Central memory CD4-positive, alpha-beta T cell (primary cell): ENCODE data around the gene RPL26.
"Not testable (repeated sequence)": the region's sequence is repeated elsewhere in the genome, so short reads cannot be mapped to it uniquely, and the experiment has no call there.

ENCODE experiments used
- DNase-seq: peaks from one replicate; pipeline ENCODE4 v3.0.0; 2022
- total RNA-seq, 3 experiments: gene quantifications; one replicate each; lab custom pipeline; 2026; lab: John Stamatoyannopoulos, UW

Gene RPL26
- 72.0 to 131 (median 107) reads per million in 3 experiments for total RNA-seq

DNA sequence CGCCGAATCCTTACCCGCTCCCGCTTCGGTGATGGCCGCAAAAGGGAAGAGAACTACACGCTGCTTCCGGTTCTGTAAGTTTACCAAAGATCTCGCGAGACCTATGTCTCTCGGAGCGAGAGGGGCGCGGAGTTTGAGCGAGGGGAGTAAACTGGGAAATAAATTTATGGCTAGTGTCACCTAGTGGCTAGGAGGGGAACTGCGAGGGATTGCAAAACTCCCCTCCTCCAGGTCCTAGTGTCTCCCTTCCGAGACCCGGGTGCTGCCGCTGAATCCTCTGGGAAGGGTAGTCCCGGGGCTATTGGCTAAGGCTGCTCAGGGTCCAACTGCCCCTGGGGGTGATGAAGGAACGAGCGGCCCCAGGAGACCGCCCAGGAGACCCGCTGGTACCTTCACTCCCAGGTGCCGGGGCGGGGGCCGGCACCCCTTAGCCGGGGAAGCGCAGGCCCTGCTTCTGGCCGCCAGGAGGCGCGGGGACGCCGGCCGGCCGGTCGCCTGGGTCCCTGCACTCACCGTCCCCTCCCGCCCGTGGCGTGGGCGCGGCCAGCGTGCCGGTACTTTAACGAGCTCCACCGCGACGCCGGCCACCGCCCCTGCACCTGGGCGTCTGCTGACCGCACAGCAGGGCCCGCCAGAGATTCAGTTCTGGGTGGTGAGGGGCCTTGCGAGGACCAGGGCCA, at the start of gene RPL26:
Gene RPL26, minus strand, starts transcription at position 51 of the 680 bp plus-strand sequence. CDS start 883 bp downstream, outside the sequence.
- DNase-seq: peak; percentile 96

DNA sequence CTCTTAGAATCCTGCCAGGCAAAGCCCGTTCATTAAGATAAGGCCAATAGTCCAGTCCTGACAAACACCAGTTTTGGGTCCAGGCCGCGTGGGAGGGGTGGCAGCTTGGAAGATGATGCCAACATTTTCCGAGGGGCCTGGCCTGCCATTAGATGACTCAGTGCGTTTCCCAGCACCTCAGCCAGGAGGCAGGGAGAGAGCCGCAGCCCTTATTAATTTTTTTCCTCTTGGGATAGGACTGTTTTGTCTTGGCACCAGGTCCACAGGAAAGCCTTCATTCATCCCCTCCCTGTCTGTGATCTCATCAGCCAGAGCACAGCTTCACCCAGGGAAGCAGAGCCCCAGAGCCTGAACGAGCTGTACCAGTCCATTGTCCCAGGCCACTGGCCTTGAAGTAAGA, 48.0 kb upstream of the RPL26 start:
- no peak for DNase-seq

DNA sequence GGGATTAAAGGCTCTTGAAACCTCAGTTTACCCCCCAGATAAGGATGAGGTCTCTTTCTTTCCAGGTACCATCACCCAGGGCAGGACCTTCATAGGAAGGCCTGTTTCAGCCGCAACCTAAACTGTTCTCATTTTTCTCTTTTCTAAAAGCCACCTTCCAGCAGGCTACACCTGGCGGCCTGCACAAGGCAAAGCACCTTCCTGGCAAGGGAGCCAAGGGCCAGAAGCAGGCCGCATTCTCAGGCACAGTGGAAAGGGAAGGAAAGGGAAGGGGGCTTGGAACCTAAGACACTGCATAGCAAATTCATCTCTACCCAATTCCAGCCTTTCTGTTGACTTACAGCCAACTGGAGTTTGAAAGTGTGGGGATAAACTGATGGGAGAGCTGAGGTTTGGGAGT, 43.8 kb upstream of the RPL26 start:
- DNase-seq: no peak

DNA sequence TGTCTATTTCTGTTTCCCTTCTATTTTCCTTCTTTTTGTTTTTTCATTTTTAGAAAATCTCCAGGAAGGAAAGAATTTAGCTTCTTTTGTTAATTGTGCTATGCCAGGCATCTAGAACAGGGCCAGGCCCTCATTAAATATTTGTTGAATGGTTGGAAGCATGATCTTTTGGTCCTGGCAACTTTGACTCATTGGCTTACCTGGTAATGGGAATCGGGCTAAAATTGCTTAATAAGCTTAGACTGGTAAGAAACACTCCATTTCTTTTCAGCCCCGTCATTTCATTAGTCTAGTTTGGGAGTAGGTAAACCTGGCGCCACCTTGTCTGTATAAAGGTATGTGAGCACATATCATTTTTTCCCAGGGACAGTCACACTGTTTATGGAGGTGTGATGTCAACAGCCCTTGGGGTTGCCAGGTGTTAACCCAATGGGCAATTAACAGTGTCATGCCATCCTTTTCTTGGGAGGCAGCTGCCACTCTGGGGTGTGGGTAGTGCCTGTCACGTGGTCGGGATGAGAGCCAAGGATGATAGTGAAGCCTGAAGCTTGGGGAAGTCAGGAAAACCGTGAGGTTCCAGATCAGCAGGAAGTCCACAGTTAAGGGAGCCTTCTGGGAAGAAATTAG, 43.2 kb upstream of the RPL26 start:
- DNase-seq: no peak

DNA sequence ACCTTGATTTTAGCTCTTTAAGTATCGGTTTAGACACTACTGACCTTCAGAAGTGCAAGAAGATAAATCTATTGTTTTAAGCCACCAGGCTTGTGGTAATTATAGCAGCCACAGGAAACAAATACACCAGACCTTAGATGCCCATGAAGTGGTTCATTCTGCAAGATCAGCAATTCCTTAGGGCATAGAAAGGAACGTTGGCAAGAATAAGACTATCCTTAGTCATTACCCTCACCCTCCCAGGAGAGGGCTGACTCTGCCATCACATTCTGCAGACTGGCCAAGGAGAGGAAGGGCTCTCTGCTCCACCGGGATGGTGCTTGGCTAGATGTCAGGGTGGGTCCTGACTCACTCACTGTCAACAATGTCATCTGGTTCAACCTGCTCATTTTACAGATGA, 38.6 kb upstream of the RPL26 start:
- DNase-seq: no peak

DNA sequence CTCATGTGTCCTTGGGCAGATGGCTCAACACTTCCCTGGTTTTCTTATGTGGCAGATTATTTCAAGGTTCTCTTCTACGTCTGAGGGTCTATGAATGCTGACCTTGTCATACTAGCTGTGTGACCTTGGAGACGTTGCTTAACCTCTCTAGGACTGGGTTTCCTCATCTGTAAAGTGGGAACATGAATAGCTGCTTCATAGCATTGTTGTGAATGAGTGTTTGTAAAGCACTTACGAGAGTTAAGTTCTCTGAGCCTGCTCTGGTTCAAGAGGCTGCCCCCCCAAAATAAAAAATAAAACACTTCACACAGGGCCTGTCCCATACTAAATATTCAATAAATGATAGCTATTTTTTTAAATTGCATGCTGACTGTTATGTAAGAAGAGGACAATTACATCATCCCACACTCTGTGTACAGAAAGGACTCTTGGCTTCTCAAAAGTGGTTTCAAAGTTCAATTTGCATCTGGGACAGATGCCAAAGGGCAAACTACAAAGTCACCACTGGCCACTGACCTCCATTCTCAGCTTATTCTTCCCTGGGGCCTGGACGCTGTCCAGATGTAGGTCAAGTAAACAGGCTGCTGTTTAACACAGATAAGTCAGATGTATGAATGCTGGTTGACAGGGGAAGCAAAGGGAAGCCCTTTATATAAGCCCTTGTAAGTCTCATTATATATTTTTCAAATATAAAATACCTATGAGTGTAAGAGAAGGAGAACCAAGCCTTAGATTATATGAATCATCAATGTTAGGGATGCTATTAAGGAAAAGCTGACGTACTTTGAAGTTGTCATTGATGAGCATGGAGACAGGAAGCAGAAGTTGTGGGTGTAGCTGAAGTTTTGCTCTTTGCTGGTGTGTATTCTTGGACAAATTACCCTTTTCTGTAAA, 37.3 kb upstream of the RPL26 start:
- no peak for DNase-seq

DNA sequence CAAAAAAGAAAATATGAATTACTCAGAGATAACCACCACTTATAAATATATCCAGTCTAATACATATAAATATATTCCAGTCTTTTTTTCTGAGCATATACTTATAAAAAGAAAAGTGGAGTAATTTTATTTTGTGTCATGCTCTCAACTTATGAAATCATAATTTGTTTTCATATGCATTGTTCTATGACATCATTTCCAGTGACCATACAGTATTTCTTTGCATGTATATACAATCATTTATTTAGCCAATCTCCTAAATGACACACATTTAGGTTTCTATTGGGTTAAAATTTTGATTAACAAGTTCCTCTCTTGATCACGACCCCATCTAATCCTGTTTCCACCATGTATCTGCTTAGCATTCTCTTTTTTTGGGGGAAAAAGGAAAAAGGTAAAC, 36.3 kb upstream of the RPL26 start:
- DNase-seq: no peak

DNA sequence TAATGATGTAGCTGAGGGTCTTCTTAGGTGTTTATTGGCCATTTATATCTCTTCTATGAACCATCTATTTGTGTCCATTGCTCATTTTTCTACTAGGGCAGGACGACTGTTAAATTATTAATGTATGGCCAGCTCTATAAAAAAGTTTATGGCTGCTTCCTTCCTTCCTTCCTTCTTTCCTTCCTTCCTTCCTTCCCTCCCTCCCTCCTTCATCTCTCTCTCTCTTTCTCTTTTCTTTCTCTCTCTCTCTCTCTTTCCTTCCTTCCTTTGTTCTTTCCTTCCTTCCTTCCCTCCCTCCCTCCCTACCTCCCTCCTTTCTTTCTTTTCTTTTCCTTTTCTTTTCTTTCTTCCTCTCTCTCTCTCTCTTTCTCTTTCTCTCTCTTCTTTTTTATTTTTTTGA, 35.5 kb upstream of the RPL26 start:
- no peak for DNase-seq

DNA sequence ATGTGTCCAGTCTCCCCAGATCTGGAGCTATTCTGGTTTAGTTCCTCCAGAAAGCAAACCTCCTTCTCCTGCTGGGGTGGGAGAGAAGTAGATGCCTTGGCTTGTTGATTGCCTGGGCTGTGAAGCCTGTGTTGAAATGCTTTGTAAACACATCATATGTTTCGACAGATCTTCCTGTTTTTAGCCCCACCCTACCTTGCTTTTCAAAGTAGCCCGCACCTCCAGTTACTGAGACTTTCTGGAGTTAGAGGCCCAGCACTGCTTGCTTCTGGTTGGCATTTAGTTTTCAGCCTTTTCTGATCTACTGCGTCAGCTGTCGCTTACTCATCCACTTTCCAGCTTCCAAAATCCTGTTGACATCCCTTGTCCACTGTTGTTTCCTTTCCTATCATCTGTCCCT, 34.8 kb upstream of the RPL26 start:
- no peak for DNase-seq

DNA sequence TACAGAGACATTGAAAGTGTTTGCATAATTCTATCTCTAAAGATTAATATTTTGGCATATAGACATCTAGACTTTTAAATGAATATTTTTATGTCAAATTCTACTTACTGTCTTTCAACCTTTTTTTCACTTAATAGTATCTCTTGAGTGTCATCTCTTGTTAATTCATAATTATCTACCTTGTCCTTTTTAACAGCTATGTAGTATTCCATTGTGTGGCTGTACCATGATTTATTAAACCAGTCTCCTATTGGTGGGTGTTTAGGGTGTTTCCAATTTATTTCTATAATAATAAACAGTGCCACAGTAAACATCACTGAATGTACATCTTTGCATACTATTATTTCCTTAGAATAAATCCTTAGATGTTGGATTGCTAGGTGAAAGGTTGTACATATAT, 30.9 kb upstream of the RPL26 start:
- no peak for DNase-seq

DNA sequence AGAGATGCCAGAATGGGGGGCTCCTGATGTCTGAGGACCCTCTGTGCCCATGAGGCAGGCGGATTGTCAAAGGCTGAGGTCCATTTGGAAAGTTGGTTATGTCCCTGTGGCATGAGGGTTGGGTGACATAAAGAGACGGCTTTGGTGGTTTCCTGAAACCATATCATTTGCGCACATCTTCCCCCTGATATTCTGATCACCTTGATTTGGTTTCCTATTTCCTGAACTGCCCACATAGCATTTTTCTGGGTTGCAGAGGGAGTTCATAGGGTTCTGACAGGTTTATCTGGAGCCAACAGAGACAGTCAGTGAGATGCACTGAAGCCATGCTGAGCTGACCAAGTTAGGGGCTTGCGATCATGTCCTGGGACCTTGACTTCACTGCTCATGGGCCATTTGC, 30.3 kb upstream of the RPL26 start:
- DNase-seq: peak; percentile 36

DNA sequence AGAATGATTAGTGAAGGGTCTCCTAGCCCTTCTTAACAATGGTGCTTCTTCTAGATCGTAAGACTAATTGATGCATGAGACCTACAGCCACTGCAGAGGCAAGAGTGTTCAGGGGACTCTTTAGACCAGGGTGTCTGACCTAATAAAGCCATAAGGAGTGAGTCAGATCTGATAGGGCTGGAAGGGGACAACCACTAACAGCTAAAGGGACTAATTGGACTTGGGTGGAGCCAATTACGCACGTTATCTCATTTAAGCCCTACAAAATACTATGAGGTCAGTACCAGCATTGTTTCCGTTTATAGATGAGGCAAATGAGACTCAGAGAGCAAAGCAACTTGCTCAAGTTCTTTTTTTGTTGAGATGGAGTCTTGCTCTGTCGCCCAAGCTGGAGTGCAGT, 29.1 kb upstream of the RPL26 start:
- DNase-seq: no peak

DNA sequence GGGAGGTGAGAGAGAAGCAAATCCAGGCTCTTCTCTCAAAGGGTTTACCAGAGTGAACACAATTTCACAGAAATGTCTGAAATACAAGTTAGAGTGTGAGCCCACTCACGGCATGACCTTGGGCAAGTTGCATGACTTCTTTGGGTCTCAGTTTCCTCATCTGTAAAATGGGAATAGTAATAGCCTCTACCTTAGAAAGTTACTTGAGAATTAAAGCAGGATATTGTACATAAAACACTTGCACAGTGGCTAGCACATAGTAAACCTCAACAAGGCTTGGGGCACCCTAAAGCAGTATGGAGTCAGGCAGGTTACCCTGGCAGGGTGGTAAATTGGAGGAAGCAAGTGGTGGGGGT, 27.9 kb upstream of the RPL26 start:
- DNase-seq: no peak

DNA sequence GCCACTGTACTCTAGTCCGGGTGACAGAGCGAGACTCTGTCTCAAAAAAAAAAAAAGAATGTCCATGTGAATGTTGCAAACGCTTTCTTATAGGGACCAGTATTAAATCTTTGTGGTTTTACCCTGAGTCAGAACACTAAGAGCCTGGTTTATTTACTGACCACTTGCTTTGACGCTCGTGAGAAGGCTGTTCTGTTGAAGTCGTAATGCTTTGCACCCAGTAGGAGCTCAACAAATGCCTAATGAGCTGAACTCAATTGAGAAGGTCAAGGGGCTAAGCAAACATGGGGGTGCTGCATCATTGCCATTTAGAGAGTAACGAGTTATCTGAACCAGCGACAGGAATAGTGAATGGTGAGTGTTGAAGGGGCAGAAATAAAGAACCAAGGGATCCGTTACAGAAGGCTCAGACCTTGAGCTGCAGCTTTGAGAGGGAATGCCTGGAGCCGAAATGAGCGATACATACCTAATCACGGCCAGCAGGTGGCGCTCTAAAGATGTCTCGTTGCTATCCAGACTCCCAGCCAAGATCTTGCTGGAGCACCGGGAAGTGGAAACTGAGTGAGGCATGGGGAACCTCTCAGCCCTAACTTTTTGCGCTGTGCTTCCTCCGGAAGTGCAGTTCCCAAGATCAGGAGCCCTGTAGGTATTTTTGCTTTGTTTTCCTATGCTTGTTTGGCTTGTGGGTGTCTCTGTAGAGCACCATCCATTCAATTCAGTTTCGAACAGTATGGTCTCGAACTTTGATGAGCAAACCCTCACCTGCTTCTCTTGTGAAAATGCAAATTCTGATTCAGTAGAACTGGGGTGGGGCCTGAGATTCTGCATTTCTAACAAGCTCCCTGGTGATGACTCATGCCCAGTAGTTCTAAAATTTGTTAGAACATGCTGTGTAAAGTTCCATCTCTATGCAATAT, 27.2 kb upstream of the RPL26 start:
- DNase-seq: peak; percentile 66

DNA sequence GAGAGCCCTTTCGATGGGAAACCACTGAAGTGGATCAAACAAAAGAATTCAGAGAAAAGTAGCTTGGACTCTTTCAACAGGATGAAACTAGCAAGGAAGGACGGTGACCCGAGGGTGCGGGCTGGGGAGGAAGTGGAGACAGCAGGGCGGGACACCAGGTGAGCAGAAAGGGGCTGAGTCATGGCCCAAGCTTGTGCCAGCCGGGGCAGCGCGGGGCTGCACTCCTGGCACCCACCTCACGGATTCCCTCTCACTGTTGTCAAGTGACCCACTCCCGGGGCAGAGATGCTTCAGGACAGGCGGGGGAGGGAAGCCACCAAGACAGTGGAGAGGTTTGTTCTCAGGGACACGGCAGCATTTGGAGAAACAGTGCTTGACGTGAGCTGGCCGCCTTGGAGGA, 25.4 kb upstream of the RPL26 start:
- DNase-seq: no peak

DNA sequence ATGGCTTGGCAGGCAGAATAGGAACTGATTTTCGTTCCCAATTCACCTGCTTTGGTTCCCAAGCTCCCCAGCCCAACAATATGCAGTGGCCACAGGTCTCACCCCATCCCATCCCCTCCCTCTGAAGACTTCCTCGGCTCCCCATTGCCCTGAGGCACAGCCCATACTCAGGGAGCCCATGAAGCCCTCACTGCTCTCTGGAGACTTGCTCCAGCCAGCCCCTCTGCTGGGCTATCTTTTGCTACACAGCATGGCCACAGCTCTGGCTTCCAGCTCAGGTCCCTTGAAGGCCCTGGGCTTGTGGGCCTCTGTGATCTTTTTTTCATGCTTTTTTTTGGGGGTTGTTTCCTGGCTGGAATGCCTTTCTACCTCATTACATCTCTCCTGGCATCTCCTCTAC, 23.2 kb upstream of the RPL26 start:
- no peak for DNase-seq

DNA sequence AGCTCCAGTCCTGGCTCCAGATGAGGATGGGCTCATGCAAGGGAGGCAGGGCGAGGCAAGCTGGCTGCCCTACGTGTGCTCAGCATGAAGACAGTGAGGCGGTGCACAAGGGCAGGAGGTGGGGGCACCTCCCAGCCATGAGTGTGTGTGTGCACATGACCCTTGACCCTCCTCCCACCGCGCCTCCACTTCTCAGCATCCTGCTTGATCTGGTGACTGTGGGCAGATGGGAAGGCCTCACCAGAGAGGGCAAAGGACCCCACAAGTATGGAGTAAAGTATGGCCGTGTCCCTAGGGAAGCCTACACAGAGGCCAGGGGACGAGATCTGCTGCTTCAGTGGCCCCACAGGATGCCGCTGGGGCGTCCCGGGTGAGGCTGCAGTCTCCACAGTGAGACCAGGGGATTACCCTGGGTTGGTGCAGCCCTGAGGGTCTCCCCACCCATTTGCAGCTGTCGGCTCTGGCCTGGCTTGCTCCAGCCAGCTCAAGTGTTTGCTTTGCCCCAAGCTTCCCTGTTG, 22.6 kb upstream of the RPL26 start:
- DNase-seq: no peak

DNA sequence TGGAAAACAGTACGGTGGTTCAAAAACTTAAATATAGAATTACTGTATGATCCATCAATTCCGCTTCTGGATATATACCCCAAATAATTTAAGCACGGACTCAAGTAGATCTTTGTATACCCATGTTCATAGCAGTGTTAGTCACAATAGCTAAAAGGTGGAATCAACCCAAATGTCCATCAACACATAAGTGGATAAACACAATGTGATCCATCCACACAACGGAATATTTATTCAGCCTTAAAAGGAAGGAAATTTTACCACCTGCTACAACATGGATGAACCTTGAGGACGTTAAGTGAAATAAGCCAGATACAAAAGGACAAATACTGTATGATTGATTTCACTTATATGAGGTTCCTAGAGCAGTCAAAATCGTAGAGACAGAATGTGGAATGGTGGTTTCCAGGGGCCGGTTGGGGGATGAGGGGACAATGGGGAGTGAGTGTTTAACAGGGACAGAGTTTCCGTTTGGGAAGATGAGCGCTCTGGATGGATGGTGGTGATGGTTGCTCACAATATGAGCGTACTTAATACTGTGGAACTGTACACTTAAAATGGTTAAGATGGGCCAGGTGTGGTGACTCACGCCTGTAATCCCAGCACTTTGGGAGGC, 20.0 kb upstream of the RPL26 start:
- no peak for DNase-seq

DNA sequence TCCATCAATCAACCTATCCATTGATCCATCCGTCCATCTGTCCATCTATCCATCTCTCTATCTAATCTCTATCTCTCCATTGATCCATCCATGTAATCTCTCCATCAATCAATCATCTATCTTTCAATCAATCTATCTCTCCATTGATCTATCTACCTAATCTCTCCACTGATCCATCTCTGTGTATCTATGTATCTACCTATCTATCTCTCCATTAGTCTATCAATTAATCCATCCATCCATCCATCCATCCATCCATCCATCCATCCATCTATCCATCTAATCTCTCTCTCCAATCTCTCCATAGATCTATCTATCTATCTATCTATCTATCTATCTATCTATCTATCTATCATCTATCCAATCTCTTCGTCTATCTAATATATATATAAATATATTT, 18.1 kb upstream of the RPL26 start:
- no peak for DNase-seq

DNA sequence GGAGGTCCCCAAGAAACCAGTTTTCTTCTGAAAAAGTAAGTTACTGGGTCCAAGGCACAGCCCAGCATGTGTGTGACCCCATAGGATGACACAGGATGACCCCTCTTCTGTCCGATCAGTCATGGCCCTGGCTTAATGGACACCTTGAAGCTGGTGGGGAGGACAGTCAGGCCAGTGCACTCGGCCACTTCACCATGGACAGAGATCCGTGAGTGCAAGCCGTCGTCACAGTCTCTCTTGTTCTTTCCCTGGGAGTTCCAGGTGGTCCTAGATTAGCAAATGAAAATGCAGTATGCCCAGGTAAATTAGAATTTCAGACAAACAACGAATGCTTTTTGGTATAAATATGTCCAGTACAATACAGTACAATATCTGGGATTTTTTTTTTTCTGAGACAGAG, 16.0 kb upstream of the RPL26 start:
- no peak for DNase-seq

DNA sequence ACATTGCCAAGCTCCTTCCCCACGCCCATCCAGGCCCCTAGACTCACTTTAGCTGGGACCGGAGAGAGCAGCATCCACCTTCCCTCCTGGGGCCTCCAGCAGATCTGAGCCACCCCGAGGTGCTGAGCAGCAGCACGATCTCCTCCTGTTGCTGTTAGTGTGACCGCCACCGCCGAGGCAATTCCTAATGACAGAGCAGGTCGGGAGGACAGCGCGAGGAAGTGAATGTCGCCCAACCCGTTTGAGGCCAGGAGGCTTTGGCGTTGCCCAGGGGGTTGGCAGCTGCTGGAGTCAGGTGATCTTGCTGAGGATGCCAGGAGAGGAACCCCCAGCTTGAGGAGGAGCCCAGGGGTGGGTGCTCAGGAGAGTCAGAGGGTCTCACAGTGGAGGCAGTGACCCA, 14.6 kb upstream of the RPL26 start, which contains the start of gene RNF222:
Gene RNF222, minus strand, starts transcription at position 192 of the 400 bp plus-strand sequence. CDS start 4,366 bp downstream, outside the sequence.
- DNase-seq: no peak

DNA sequence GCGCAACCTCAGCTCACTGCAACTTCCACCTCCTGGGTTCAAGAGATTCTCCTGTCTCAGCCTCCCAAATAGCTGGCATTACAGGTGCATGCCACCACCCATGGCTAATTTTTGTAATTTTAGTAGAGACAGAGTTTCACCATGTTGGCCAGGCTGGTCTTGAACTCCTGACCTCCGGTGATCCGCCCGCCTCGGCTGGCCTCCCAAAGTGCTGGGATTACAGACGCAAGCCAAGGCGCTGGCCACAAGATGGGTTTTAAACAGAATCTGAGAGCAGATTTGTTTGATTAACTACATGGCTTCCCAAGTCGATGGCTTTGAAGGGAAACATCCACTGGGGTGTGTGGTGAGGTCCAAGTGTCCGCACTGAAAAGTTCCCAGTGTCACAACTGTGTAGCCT, 11.5 kb upstream of the RPL26 start:
- DNase-seq: not testable (repeated sequence)
